Measurements from ENCODE around the gene ELP5. TPM values are rescaled to one million over a fixed set of nuclear protein-coding genes. Genes with fewer than 3 reads are reported as not detected.
"Not testable (repeated sequence)": the region's sequence is repeated elsewhere in the genome, so short reads cannot be mapped to it uniquely, and the experiment has no call there.

ELP5 gene
- total RNA-seq, 1 donor from 2014 or later, result 106 TPM

- peaks cover 12 to 20% of the 10 kb centered on the region in 2 donors for H3K4me1 ChIP-seq
- TF ChIP-seq, protein P1, sequence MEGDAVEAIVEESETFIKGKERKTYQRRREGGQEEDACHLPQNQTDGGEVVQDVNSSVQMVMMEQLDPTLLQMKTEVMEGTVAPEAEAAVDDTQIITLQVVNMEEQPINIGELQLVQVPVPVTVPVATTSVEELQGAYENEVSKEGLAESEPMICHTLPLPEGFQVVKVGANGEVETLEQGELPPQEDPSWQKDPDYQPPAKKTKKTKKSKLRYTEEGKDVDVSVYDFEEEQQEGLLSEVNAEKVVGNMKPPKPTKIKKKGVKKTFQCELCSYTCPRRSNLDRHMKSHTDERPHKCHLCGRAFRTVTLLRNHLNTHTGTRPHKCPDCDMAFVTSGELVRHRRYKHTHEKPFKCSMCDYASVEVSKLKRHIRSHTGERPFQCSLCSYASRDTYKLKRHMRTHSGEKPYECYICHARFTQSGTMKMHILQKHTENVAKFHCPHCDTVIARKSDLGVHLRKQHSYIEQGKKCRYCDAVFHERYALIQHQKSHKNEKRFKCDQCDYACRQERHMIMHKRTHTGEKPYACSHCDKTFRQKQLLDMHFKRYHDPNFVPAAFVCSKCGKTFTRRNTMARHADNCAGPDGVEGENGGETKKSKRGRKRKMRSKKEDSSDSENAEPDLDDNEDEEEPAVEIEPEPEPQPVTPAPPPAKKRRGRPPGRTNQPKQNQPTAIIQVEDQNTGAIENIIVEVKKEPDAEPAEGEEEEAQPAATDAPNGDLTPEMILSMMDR (IDR thresholded peaks at IDR 0.05), result no peak
- intact Hi-C loops (cut with DNase I), result loop anchor here (5.0 kb wide), 1 partner anchor 112 kb away; the partner anchor contains the start of gene KCTD11
- H3K36me3 ChIP-seq, result peaks cover 20 to 42% of the 10 kb centered on the region in 2 donors
- peak overlapping the region; percentile 69 to 71 for H3K4me3 ChIP-seq
- H3K27me3 ChIP-seq, result no peaks in the 10 kb centered on the region
- no peak for DNase-seq (ENCODE audit: low spot score in 2 of 2)
- H3K9me3 ChIP-seq, result no peaks in the 10 kb centered on the region
- H3K27ac ChIP-seq, result peak overlapping the region; percentile 30 to 94
Observed at GRCh38 chr17:7240375-7240774, 11.6 kb upstream of the ELP5 start.

GRCh38 chr17:7241090-7241733 is 10.8 kb upstream of the ELP5 start:
- peaks cover 12 to 20% of the 10 kb centered on the region in 2 donors for H3K4me1 ChIP-seq
- peak overlapping the region; percentile 69 to 71 for H3K4me3 ChIP-seq
- TF ChIP-seq, protein P1 (IDR thresholded peaks at IDR 0.05), result no peak
- no peaks in the 10 kb centered on the region for H3K27me3 ChIP-seq
- H3K27ac ChIP-seq, result peak overlapping the region; percentile 88 to 94
- no peak for DNase-seq (ENCODE audit: low spot score in 2 of 2)
- H3K36me3 ChIP-seq, result peaks cover 25 to 42% of the 10 kb centered on the region in 2 donors
- intact Hi-C loops (cut with DNase I), result loop anchor here (5.0 kb wide), 1 partner anchor 111 kb away; the partner anchor contains the start of gene KCTD11
- no peaks in the 10 kb centered on the region for H3K9me3 ChIP-seq

- Histone ChIP-seq H3K9me3 (no peaks in the 10 kb centered on the region), H3K36me3 (peaks cover 26 to 42% of the 10 kb centered on the region in 2 donors), H3K27me3 (no peaks in the 10 kb centered on the region), H3K27ac (peak within 1 kb of the TSS; percentile 88 to 94), H3K4me1 (peaks cover 12 to 20% of the 10 kb centered on the region in 2 donors), H3K4me3 (peak within 1 kb of the TSS; percentile 69 to 71)
- TF ChIP-seq, protein P1 (IDR thresholded peaks at IDR 0.05), result no peak
- intact Hi-C loops (cut with DNase I), result loop anchor here (2.0 to 5.0 kb wide), 3 partner anchors 110 to 445 kb away; partner anchors contain the start of genes KCTD11, POLR2A and TP53
- peak; percentile 68 to 97 for DNase-seq (ENCODE audit: low spot score in 2 of 2)
Observed at GRCh38 chr17:7241783-7242716, 10.0 kb upstream of the ELP5 start, which contains the start of gene GABARAP. Gene GABARAP, minus strand, starts transcription at chr17:7242449. Its CDS starts 119 bp downstream, at chr17:7242330.

DNA sequence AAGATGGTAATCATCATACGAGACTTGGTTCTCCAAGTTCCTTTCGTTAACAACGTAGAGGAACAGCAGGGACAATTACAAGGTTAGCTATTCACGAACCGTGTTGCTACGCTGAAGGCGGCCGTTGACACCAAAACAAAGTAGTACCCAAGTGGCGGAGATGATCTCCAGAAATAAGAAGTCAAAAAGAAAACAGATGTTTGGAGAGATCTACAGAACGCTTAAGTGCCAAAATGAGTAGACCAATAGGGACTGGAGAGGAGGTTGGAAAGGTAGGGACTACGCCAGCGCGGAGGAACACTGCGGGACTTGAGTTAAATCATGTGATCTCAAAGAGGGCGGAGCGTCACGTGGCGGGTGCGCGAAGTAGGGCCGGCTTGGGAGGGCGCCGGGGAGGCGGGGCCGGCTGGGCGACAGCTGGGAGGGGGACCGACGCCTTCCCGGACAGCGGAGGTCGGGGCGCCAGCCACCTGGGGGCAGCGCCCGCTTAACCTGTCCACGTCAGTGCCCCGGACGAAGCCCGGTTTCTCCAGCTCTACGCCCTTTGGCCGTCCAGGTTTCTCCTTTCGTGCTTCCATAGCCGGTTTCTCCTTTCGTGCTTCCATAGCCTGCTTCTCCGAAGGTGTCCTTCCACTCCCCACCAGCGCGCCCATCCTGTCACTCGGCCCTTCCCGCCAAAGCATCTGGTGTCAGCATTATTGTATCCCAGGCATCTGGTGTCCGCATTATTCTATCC is 9.1 kb upstream of the ELP5 start:
- peak; percentile 74 to 98 for DNase-seq (ENCODE audit: low spot score in 2 of 2)
- TF ChIP-seq, protein P1 (IDR thresholded peaks at IDR 0.05), result no peak

DNA sequence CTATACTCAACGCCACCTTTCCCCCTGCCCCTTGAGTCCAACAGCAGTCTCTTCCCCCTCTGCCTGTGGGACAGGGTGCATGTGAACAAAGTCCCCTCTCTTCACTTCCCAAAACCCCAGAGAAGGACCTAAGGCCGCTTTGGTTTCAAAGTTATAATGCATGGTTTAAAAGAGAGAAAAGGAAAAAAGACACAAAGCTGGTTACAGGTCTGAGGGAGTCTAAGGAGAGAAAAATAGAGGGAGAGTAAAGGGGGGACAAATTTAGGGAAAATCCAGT is 8.6 kb upstream of the ELP5 start:
- no peak for DNase-seq (ENCODE audit: low spot score in 2 of 2)
- Histone ChIP-seq H3K27ac (peak overlapping the region; percentile 88 to 94), H3K27me3 (no peaks in the 10 kb centered on the region), H3K36me3 (peaks cover 26 to 42% of the 10 kb centered on the region in 2 donors), H3K9me3 (no peaks in the 10 kb centered on the region), H3K4me1 (peaks cover 8 to 20% of the 10 kb centered on the region in 2 donors), H3K4me3 (peak overlapping the region; percentile 69 to 71)
- intact Hi-C loops (cut with DNase I), result loop anchor here (1.0 to 5.0 kb wide), 4 partner anchors 8 to 443 kb away; partner anchors contain the start of genes CTDNEP1, KCTD11, POLR2A and TP53
- TF ChIP-seq, protein P1 (IDR thresholded peaks at IDR 0.05), result no peak

More for the DNA sequence above, 9.1 kb upstream of the ELP5 start:
- Histone ChIP-seq H3K4me3 (peak overlapping the region; percentile 69 to 71), H3K4me1 (peaks cover 8 to 20% of the 10 kb centered on the region in 2 donors), H3K27ac (peak overlapping the region; percentile 88 to 94), H3K27me3 (no peaks in the 10 kb centered on the region), H3K36me3 (peaks cover 26 to 42% of the 10 kb centered on the region in 2 donors), H3K9me3 (no peaks in the 10 kb centered on the region)
- intact Hi-C loops (cut with DNase I), result loop anchor here (1.0 to 5.0 kb wide), 4 partner anchors 8 to 444 kb away; partner anchors contain the start of genes CTDNEP1, KCTD11, POLR2A and TP53

DNA sequence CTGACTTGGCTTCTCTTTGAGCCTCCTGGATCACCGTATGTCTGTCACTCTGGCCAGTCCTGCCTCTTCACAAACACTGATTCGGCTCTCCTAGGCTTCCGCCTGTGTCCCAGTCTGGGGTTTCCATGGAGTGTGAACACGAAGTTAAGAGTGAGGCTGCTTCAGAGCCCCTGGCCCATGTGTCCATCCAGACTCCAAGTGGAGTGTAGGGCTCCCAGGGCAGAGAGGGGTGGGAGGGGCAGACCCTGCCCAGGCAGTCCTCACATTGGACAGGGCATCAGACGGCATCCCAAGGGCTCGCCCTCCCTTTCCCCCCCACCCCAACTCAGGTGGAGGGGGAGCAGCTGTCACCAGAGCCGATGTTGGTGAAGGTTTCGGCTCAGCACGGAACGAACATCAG is 8.2 kb upstream of the ELP5 start:
- H3K27ac ChIP-seq, result peak overlapping the region; percentile 88 to 94
- intact Hi-C loops (cut with DNase I), result loop anchor here (1.0 to 5.0 kb wide), 4 partner anchors 7 to 443 kb away; partner anchors contain the start of genes CTDNEP1, KCTD11, POLR2A and TP53
- H3K27me3 ChIP-seq; H3K9me3 ChIP-seq; DNase-seq (ENCODE audit: low spot score in 2 of 2): not testable (repeated sequence)
- peaks cover 26 to 42% of the 10 kb centered on the region in 2 donors for H3K36me3 ChIP-seq
- H3K4me3 ChIP-seq, result peak overlapping the region; percentile 69 to 71
- peaks cover 8 to 20% of the 10 kb centered on the region in 2 donors for H3K4me1 ChIP-seq

Measured in ascending aorta (tissue), 2 donors.